NCI-H1092 treated with DMSO at 0.1 percent for 48 hours (cell line): ENCODE data around the gene FXYD5.
"Not testable (repeated sequence)": the region's sequence is repeated elsewhere in the genome, so short reads cannot be mapped to it uniquely, and the experiment has no call there.

Experiments
- DNase-seq: peaks from one replicate; lab custom pipeline; 2025; lab: John Stamatoyannopoulos, UW

FXYD5 gene

GRCh38 chr19:35138305-35138892 lies 16.1 kb upstream of the FXYD5 start, which contains the start of gene FXYD1:
TSS of gene FXYD1 (plus strand) at chr19:35138824. CDS start at chr19:35140080, 1,256 bp downstream.
- DNase-seq = no peak

GRCh38 chr19:35140207-35140961 lies 14.2 kb upstream of the FXYD5 start:
- no peak for DNase-seq

GRCh38 chr19:35140962-35141836 lies 13.3 kb upstream of the FXYD5 start:
- no peak for DNase-seq

GRCh38 chr19:35141837-35142605 lies 12.5 kb upstream of the FXYD5 start:
- DNase-seq = no peak

- no peak for DNase-seq
Observed at GRCh38 chr19:35142606-35143230, 11.8 kb upstream of the FXYD5 start.

- no peak for DNase-seq
Observed at GRCh38 chr19:35143231-35143715, 11.3 kb upstream of the FXYD5 start, which contains the start of gene FXYD7. TSS of gene FXYD7 (plus strand) at chr19:35143255. CDS start at chr19:35143334, 79 bp downstream.

GRCh38 chr19:35143818-35144217 lies 10.7 kb upstream of the FXYD5 start:
- DNase-seq = no peak

GRCh38 chr19:35144259-35144599 lies 10.3 kb upstream of the FXYD5 start:
- DNase-seq = no peak

- DNase-seq = no peak
Observed at GRCh38 chr19:35144600-35145436, 9.7 kb upstream of the FXYD5 start.

- no peak for DNase-seq
Observed at GRCh38 chr19:35146746-35147459, 7.6 kb upstream of the FXYD5 start.

- DNase-seq = no peak
Observed at GRCh38 chr19:35149463-35149862, 5.1 kb upstream of the FXYD5 start.

GRCh38 chr19:35150445-35150844 lies 4.1 kb upstream of the FXYD5 start:
- no peak for DNase-seq

- no peak for DNase-seq
Observed at GRCh38 chr19:35151273-35152065, 3.1 kb upstream of the FXYD5 start.

- not testable (repeated sequence) for DNase-seq
Observed at GRCh38 chr19:35153129-35153522, 1.4 kb upstream of the FXYD5 start.

GRCh38 chr19:35153701-35154524 lies 622 bp upstream of the FXYD5 start:
- no peak for DNase-seq

- DNase-seq = no peak
Observed at GRCh38 chr19:35155441-35155840, 906 bp downstream of the FXYD5 start.

GRCh38 chr19:35155981-35156672 lies 1.6 kb downstream of the FXYD5 start:
- no peak for DNase-seq
